Right lung (tissue), 5 donors: Measurements from ENCODE around the gene WDR4. TPM values are rescaled to one million over a fixed set of nuclear protein-coding genes. Genes with fewer than 3 reads are reported as not detected.
"Not testable (repeated sequence)": the region's sequence is repeated elsewhere in the genome, so short reads cannot be mapped to it uniquely, and the experiment has no call there.

ENCODE experiments used
- DNase-seq, 2 donors: peaks; one replicate each; pipeline ENCODE4 v3.0.0-alpha.2; 2013
- polyA plus RNA-seq, 5 donors: library from polyadenylated mRNA; unstranded; fragments of 120-200 nt; gene quantifications; one replicate each; pipeline versions ENCODE4 v1.2.1 to v1.2.3, GENCODE V29; 2013; ENCODE audit warnings: inconsistent platforms in 1 of 5, low replicate concordance in 1 of 5; ENCODE audit not compliant: insufficient read length in 5 of 5, insufficient read depth in 1 of 5

Gene WDR4
- polyA plus RNA-seq, 5 donors: 8.0 to 13.6 (median 11.5) TPM

DNA sequence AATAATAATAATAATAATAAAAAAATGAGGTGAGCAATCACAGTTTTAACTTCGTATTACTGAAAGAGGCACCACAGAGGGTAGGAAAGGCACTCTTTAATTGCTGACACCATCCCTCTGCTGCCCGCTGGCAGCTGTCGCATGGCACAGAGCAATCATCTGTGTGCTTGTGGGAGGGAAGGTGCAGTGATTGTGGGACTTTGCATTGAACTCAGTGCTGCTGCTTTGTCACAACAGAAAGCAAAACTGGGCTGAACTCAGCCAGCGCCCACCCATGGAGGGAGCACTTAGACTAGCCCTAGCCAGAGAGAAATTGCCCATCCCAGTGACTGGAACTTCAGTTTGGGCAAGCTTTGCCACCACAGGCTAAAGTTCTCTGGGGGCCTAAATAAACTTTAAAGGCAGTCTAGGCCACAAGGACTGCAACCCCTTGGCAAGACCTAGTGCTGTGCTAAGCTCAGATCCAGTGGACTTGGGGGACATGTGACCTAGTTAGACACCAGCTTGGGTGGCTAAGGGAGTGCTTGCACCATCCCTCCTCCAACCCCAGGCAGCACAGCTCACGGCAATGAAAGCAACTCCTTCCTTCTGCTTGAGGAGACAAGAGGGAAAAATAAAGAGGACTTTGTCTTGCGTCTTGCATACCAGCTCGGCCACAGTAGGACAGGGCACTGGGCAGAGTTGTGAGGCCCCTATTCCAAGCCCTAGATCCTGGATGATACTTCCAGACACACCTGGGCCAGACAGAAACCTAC is 59.3 kb downstream of the WDR4 start:
- DNase-seq: no peak

- no peak for DNase-seq
These were observed 61.0 kb downstream of the WDR4 start for GRCh38 chr21:42818328-42818749.

GRCh38 chr21:42815217-42815616 is 64.1 kb downstream of the WDR4 start:
- DNase-seq: no peak

DNA sequence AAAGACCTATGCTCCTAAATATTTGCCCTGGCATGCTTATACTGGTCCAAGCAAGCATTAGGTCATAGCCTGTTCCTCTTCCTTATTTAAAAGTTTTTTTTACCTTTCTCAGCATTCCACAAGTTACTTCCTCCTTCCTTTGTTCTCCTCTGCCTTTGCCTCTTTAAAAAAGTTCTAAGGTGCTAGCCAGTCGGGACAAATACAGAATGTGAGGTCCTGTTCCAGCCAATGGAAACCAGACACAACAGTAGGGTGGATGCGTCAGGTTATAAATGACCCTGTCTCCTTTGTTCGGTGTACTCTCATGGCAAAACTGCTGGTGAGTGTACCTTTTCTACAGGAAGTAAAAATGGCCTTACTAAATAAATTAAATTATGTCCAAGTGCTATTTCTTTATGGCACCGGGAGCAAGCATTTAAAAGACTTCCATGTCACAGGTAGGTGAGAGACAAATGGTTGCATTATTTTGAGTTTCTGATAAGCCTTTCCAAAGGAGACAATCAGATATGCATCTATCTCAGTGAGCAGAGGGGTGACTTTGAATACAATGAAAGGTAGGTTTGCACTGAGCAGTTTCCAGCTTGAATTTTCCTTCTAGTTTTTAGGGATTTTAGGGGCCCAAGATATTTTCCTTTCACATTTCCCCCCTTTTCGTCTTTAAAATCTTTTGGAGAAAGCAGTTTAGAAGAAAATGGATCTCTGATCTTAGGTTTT is 66.7 kb downstream of the WDR4 start:
- DNase-seq: not testable (repeated sequence)

GRCh38 chr21:42811960-42812359 is 67.4 kb downstream of the WDR4 start:
- DNase-seq: no peak

- no peak for DNase-seq
These were observed 69.5 kb downstream of the WDR4 start for GRCh38 chr21:42809577-42810475.

DNA sequence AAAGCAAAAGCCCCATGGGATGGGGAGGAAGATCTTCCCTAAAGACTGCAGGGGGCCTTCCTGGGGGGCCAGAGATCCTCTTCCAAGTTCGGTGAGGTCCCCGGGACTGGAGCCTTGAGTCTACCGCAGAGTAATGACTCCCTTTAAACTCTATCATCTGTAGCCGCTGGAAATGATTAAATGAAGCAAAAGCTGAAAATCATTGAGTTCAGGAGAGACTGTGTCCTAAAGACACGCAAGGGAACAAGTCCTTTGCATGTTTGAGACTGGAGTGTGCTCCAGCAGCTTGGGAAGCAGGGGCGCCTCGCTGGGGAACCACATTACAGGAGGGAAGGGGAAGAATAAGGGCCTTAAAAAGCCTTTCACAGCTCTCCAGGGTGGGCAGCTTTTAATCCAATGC is 70.2 kb downstream of the WDR4 start:
- DNase-seq: no peak

DNA sequence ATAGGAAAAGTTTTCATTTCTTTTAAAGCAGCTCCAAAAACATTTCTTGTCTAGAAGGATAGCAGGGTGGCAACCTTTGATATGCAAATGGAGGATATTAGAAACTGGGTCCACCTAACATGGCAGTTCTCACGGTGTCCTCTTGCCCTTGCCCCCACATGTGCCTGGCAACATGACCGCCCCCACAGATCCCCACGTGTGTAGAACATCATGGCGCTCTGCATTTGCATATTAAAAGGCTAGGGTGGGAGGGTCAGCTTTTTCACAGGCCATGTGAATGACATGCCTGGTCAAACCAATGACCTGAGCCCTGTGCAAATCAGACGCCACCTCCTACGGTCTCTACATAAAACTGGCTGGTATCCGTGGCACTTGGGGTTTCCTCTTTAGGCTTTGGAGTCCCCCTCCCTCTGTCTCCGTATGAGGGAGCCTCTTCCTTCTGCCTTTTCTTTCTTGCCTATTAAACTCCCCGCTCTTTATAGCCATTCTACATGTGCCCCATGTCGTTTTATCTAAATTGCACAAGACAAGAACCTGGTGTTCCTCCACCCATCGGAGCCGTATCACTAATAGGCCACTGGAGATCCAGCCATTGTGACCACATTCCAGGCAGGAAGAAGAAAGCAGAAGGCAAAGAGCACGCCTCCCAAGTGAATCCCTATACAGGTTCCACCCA is 71.3 kb downstream of the WDR4 start:
- no peak for DNase-seq

DNA sequence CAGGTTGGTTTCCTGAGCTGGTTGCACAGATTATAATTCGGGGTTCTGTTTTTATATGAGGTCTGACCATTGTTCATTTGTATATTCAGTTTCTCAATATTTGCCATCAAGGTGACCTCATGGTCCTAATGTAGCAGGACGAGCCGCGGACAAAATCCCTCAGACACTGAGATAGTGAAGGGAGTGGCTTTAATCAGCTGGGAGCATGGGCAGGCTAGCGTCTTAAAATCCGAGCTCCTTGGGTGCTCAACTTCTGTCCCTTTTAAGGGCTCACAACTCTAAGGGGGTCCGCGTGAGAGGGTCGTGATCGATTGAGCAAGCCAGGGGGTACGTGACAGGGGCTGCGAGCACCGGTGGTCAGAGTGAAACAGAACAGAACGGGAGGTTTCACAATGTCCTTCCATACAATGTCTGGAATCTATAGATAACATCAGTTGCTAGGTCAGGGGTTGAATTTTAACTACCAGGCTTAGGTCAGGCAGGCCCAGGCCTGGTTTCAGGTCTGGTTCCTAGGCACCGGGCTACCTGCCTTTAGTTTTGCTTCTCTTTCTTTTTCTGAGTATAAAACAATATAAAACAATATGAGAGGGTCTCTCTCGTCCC is 71.9 kb downstream of the WDR4 start:
- DNase-seq: not testable (repeated sequence)

DNA sequence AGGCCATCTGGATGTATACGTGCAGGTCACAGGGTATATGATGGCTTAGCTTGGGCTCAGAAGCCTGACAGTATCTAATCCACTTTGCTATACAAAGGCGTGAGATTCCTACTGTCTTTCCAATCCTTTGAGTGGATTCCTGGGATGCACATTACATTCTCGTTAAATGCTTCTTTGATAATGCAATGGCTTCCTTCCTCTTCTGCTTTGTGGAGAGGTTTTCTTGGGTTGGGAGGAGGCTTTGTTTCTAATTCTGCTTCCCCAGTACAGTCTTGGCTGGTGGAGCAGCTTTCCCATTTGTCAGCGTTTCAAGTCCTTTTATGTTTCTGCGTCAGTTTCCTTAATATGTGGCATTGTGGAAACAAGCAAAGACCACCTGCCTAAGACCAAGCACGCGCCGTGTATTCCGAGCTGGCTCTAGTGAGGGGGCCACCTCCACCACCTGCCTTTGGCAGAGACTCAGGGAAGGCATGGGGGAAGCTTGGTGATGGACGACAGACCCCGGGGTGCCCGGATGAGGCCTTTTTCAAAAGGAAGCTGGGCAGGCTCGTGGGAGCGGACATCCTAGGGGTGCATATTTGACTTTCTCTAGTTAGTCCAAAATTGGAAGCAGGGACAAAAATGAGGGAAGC is 72.7 kb downstream of the WDR4 start:
- DNase-seq: no peak

DNA sequence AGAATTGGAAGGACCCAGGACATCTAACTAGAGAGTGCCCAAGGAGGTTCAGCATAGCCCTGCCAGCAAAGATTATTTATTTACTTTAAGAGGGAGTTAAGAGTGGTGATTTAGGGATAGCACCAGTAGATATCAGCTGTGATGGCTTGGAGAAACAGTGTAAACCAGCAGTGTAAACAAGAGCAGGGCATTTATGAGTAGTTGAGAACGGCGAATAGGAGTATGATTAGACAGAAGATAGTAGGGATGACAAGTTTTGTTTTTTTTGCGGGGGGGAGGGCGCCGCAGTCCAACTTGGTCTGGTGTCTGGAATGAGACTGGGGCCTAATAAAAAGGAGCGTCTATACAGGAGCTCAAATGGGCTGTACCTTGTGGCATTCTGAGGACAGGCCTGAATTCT is 77.7 kb downstream of the WDR4 start:
- not testable (repeated sequence) for DNase-seq

DNA sequence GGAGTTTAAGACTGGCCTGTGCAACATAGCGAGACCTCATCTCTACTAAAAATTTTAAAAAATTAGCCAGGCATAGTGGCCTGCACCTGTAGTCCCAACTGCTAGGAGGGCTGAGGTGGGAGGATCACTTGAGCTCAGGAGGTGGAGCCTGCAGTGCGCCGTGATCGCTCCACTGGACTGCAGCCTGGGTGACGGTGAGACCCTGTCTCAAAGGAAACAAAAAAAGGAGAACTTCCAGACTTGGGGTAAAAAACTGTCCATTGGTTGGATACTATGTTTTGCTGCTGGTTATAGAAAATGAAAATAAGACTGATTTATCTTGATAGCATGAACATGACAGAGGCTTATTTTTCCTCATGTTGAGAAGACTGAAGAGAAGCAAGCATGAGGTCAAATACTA is 79.4 kb downstream of the WDR4 start:
- DNase-seq: no peak

- no peak for DNase-seq
These were observed 79.8 kb downstream of the WDR4 start for GRCh38 chr21:42799516-42799915.

Other genes with a start within 250 kb of the WDR4 start
- gene PDE9A, start 225.9 kb downstream of the WDR4 start, polyA plus RNA-seq: 10 to 100 TPM; 19.2 to 25.1 (median 23.0) TPM
- 10 to 100 TPM; 35.6 to 43.6 (median 37.6) TPM for gene NDUFV3, start 13.8 kb upstream of the WDR4 start, polyA plus RNA-seq
- 1 to 10 TPM; 1.5 to 3.1 (median 1.7) TPM for gene ERVH48-1, start 46.1 kb upstream of the WDR4 start, polyA plus RNA-seq
- gene PKNOX1, start 95.0 kb upstream of the WDR4 start, polyA plus RNA-seq: 10 to 100 TPM; 23.8 to 30.5 (median 26.3) TPM
- 1 to 10 TPM; 1.7 to 6.7 (median 3.8) TPM for gene CBS, start 196.3 kb upstream of the WDR4 start, polyA plus RNA-seq
- gene U2AF1, start 228.0 kb upstream of the WDR4 start, polyA plus RNA-seq: 10 to 100 TPM; 30.1 to 68.2 (median 66.0) TPM